ENCODE data around the gene ZPR1.
"Not testable (repeated sequence)": the region's sequence is repeated elsewhere in the genome, so short reads cannot be mapped to it uniquely, and the experiment has no call there.

ZPR1 gene

DNA sequence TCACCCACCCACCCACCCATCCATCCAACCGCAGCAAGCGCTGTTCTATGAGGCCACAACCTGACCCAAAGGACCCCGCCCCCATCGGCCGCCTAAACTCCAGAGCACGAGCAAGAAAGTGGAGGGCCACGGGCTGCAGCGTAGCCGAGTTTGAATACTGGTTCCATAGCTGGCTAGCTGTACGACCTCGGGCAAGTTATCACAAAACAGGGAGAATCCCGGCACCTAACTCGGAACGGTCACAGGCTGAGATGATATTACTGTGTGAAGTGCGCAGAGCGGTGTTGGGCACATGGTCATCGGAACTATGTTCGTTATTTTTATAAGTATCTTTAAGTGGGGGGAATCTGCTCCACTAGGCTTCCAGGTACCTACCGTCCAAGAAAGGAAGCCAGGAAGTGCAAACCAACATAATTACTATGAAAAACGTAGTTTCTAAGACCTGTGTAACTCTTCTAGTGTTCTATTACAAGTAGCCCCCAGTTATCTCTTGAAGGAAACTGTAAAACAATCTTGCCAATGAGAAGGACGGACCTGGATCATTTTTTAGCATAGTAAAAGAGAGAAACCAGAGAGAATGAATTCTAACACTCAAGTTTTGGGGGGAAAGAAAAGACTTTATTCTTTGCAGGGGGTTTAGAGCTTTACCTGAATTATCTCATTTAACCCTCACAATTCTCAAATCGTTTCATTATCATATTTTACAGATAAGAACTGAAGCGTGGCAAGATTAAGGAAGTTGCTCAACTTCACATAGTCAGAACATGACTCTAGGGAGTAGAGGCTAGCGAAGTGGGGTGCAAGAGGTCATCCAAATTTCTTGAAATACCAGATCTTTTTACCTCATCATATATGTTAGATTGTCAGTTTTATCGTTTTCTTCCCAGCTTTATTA, 14.4 kb downstream of the ZPR1 start:
- Histone ChIP-seq H3K4me1 (ENCODE audit: insufficient read depth, low read length) (peaks cover 23% of the 10 kb centered on the region), H3K9ac (ENCODE audit: low read length) (peak overlapping the region; percentile 30), H3K27ac (ENCODE audit: low read depth, low read length) (peak overlapping the region; percentile 49), H3K27me3 (ENCODE audit: control insufficient read depth in 1 of 2, insufficient read depth in 2 of 2, low read length in 2 of 2) (no peaks in the 10 kb centered on the region), H3K9me3 (ENCODE audit: low read length) (no peaks in the 10 kb centered on the region), H3K4me3 (ENCODE audit: low read depth in 1 of 2, low read length in 2 of 2) (peak overlapping the region; percentile 49 to 80), H3K36me3 (ENCODE audit: insufficient read depth, low read length) (peaks cover 16% of the 10 kb centered on the region)

DNA sequence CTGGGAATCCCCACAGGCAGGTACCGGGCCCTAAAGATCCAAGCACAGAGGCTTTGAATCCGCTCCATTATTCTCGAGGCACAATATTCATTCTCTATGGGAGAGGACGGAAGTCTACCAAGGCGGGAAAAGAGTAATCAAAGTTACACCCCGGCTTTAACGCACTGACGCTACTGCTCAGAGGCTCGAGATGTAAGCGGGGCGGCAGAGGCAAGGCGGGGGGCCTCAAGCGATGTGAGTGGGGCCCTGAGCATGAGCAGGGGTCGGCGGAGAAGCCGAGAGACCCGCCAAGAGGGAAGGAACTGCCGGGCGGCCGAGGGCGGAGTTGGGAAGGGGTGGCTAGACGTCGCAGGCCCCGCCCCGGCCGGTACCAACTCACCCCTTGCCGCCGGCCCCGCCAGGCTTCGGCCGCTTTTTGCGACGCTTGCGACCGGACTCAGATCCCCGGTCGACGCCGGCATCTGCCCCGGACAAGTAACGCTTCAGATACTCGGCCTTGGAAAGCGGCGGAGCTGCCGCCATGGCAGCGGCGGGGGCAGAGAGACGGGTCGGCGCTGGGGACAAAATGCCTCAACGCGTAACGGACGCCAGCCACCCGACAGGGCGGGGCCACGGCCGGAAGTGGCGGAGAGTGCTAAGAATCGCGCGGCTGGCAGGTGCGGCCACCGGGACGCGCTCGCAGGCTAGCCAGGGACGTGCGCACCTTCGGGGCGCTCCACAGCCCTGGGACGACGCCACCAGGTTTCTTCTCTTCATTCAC, 15.2 kb downstream of the ZPR1 start, which contains the start of gene BUD13:
Gene BUD13 (minus strand): TSS at position 545 of the 760 bp plus-strand sequence. CDS start 23 bp downstream, at position 522.
- H3K27ac ChIP-seq (ENCODE audit: low read depth, low read length), result peak within 1 kb of the TSS; percentile 94
- H3K27me3 ChIP-seq (ENCODE audit: control insufficient read depth in 1 of 2, insufficient read depth in 2 of 2, low read length in 2 of 2), result no peaks in the 10 kb centered on the region
- peak within 1 kb of the TSS; percentile 80 to 93 for H3K4me3 ChIP-seq (ENCODE audit: low read depth in 1 of 2, low read length in 2 of 2)
- H3K4me1 ChIP-seq (ENCODE audit: insufficient read depth, low read length), result peaks cover 23% of the 10 kb centered on the region
- H3K9me3 ChIP-seq (ENCODE audit: low read length), result no peaks in the 10 kb centered on the region
- H3K36me3 ChIP-seq (ENCODE audit: insufficient read depth, low read length), result peaks cover 8% of the 10 kb centered on the region
- peak within 1 kb of the TSS; percentile 74 for H3K9ac ChIP-seq (ENCODE audit: low read length)

DNA sequence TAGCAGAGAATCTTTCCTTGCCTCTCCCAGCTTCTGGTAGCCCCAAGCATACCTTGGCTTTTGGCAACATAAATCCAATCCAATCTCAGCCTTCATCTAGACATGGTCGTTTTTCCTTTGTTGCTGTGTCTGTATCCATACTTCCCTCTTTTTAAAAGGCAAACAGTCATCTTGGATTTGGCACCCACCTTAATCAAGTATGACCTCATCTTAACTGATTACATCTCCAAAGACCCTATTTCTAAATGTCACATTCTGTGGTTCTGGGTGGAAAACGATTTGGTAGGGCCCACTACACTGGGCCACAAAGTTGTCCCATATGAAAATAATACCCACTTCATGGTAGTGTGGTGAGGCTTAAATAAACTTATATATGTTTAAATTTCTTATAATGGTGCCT, 15.9 kb downstream of the ZPR1 start:
- Histone ChIP-seq H3K27me3 (ENCODE audit: control insufficient read depth in 1 of 2, insufficient read depth in 2 of 2, low read length in 2 of 2) (no peaks in the 10 kb centered on the region), H3K36me3 (ENCODE audit: insufficient read depth, low read length) (peaks cover 6% of the 10 kb centered on the region), H3K4me3 (ENCODE audit: low read depth in 1 of 2, low read length in 2 of 2) (peak overlapping the region; percentile 80 to 93), H3K9me3 (ENCODE audit: low read length) (no peaks in the 10 kb centered on the region), H3K9ac (ENCODE audit: low read length) (peak overlapping the region; percentile 74), H3K4me1 (ENCODE audit: insufficient read depth, low read length) (peaks cover 23% of the 10 kb centered on the region), H3K27ac (ENCODE audit: low read depth, low read length) (no peak overlapping the region)

DNA sequence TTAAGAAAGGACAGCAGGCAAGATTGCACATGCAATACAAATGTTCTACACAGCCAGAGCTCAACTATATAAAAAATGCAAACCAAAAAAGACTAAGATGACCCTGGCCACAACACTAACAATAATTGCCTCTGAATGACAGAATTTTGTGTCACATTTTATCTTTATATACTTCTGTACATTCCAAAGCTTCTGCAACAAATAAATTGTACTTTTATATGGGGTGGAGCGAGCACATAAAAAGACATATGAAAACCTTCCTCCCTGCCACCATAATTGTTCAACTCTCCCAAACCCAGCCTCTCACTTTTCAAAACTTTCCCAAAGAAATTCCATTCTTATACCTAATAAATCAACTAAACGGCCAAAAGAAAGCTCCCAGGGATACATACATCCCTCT, 25.7 kb downstream of the ZPR1 start:
- no peak overlapping the region for H3K27ac ChIP-seq (ENCODE audit: low read depth, low read length)
- no peaks in the 10 kb centered on the region for H3K27me3 ChIP-seq (ENCODE audit: control insufficient read depth in 1 of 2, insufficient read depth in 2 of 2, low read length in 2 of 2)
- H3K4me3 ChIP-seq (ENCODE audit: low read depth in 1 of 2, low read length in 2 of 2), result no peak overlapping the region
- H3K36me3 ChIP-seq (ENCODE audit: insufficient read depth, low read length), result peaks cover 65% of the 10 kb centered on the region
- H3K9ac ChIP-seq (ENCODE audit: low read length), result no peak overlapping the region
- H3K4me1 ChIP-seq (ENCODE audit: insufficient read depth, low read length), result no peaks in the 10 kb centered on the region
- no peaks in the 10 kb centered on the region for H3K9me3 ChIP-seq (ENCODE audit: low read length)

DNA sequence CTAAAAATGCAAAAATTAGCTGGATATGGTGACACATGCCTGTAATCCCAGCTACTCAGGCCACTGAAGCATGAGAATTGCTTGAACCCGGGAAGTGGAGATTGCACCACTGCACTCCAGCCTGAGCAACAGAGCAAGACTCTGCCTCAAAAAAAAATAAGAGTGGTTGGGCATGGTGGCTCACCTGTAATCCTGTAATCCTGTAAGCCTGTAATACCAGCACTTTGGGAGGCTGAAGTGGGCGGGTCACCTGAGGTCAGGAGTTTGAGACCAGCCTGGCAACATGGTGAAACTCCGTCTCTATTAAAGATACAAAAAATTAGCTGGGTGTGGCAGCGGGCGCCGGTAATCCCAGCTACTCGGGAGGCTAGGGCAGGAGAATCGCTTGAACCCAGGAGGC, 31.8 kb downstream of the ZPR1 start:
- not testable (repeated sequence) for H3K27me3 ChIP-seq (ENCODE audit: control insufficient read depth in 1 of 2, insufficient read depth in 2 of 2, low read length in 2 of 2); H3K27ac ChIP-seq (ENCODE audit: low read depth, low read length); H3K9me3 ChIP-seq (ENCODE audit: low read length); H3K4me3 ChIP-seq (ENCODE audit: low read depth in 1 of 2, low read length in 2 of 2); H3K9ac ChIP-seq (ENCODE audit: low read length); H3K4me1 ChIP-seq (ENCODE audit: insufficient read depth, low read length)
- H3K36me3 ChIP-seq (ENCODE audit: insufficient read depth, low read length), result peaks cover 72% of the 10 kb centered on the region

DNA sequence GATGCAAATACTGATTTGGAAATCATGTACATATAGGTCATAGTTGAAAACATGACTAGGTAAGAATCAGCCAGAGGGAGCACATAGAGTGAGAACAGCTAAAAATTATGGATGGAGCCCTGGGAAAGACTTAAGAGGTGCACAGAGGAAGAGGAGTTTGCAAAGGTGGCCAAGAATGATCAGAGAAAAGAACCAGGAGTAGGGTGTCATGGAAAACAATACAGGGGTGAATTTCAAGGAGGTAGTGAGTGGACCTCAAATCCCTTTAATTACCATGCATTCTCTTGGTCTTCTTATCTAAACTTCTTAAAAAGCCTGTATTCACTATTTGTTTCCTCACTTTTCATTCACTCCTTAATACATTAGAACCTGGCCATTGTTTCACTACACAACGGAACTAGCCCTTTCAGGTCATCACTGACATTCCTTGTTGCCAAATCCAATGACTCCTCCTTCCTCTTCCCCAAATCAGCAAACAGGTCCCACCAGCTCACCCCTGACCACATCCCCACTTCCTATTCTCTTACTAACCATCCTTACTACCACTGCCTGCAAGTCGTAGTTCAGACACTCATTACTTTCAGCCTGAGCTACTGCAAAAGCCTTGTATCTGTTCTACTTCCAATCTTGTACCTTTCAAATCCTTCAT, 37.6 kb downstream of the ZPR1 start:
- Histone ChIP-seq H3K27ac (ENCODE audit: low read depth, low read length) (no peak overlapping the region), H3K36me3 (ENCODE audit: insufficient read depth, low read length) (peaks cover 54% of the 10 kb centered on the region), H3K4me3 (ENCODE audit: low read depth in 1 of 2, low read length in 2 of 2) (no peak overlapping the region), H3K9ac (ENCODE audit: low read length) (no peak overlapping the region), H3K27me3 (ENCODE audit: control insufficient read depth in 1 of 2, insufficient read depth in 2 of 2, low read length in 2 of 2) (no peaks in the 10 kb centered on the region), H3K9me3 (ENCODE audit: low read length) (no peaks in the 10 kb centered on the region), H3K4me1 (ENCODE audit: insufficient read depth, low read length) (no peaks in the 10 kb centered on the region)

DNA sequence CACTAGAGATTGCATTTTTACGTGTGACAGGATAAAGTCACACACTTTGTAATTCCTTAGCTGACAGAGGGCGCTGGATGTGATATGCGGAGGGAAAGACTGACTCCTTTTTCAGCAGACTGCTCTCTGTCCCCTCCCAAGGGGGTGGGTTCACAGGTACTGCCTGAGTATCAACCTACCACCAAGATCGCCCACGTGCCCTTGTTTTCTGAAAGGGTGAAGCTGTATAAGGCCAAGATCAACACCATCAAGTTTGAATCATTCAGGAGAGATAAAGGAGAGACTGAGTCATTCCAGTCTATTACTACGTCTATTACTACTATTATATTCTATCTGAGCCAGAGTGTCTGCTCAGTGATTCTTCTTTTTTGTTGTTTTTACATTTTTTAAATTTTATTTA, 45.7 kb downstream of the ZPR1 start:
- H3K36me3 ChIP-seq (ENCODE audit: insufficient read depth, low read length), result peaks cover 6% of the 10 kb centered on the region
- H3K4me3 ChIP-seq (ENCODE audit: low read depth in 1 of 2, low read length in 2 of 2), result no peak overlapping the region
- no peak overlapping the region for H3K9ac ChIP-seq (ENCODE audit: low read length)
- no peaks in the 10 kb centered on the region for H3K27me3 ChIP-seq (ENCODE audit: control insufficient read depth in 1 of 2, insufficient read depth in 2 of 2, low read length in 2 of 2)
- no peaks in the 10 kb centered on the region for H3K4me1 ChIP-seq (ENCODE audit: insufficient read depth, low read length)
- no peak overlapping the region for H3K27ac ChIP-seq (ENCODE audit: low read depth, low read length)
- H3K9me3 ChIP-seq (ENCODE audit: low read length), result no peaks in the 10 kb centered on the region

DNA sequence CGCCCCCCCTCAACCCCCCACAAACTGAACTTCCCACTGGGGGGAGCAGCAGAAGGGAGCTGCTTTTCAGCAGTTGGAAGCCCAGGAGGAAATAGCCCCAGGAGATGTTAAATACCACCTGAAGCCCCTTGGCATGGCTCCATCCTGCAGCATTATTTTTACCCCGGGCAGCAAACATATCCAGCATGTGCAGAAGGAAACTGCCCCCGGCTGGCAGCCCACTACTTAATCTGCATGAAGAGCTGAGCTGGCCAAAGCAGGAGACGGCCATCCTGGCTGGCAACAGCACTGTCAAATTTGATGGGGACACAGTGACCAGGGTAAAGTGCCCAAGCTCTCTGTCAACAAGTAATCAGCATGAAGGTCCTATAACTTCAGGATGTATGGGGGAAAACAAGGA, 47.1 kb downstream of the ZPR1 start:
- H3K9me3 ChIP-seq (ENCODE audit: low read length), result no peaks in the 10 kb centered on the region
- H3K4me3 ChIP-seq (ENCODE audit: low read depth in 1 of 2, low read length in 2 of 2), result no peak overlapping the region
- H3K36me3 ChIP-seq (ENCODE audit: insufficient read depth, low read length), result no peaks in the 10 kb centered on the region
- no peak overlapping the region for H3K27ac ChIP-seq (ENCODE audit: low read depth, low read length)
- H3K9ac ChIP-seq (ENCODE audit: low read length), result no peak overlapping the region
- no peaks in the 10 kb centered on the region for H3K27me3 ChIP-seq (ENCODE audit: control insufficient read depth in 1 of 2, insufficient read depth in 2 of 2, low read length in 2 of 2)
- no peaks in the 10 kb centered on the region for H3K4me1 ChIP-seq (ENCODE audit: insufficient read depth, low read length)

DNA sequence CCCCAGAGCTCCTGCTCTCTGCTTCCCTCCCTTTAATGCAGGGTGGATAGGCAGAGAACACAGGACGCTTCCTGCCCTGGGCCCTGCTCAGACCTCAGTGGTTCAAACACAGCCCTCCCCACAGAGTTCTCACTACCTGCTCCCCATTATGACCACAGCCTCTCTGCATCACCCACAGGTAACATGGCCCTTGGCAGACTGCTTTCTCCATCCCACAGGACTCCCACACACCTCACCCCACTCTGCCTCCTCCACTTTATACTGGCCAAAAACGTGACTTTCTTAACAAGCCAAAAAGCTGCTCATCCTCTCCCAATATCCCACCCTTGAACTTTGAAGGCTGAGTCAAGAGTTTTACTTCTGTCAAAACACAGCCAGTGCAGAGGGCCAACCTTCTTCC, 48.8 kb downstream of the ZPR1 start:
- no peaks in the 10 kb centered on the region for H3K4me1 ChIP-seq (ENCODE audit: insufficient read depth, low read length)
- H3K27ac ChIP-seq (ENCODE audit: low read depth, low read length), result no peak overlapping the region
- H3K27me3 ChIP-seq (ENCODE audit: control insufficient read depth in 1 of 2, insufficient read depth in 2 of 2, low read length in 2 of 2), result no peaks in the 10 kb centered on the region
- H3K9ac ChIP-seq (ENCODE audit: low read length), result no peak overlapping the region
- H3K36me3 ChIP-seq (ENCODE audit: insufficient read depth, low read length), result no peaks in the 10 kb centered on the region
- no peak overlapping the region for H3K4me3 ChIP-seq (ENCODE audit: low read depth in 1 of 2, low read length in 2 of 2)
- no peaks in the 10 kb centered on the region for H3K9me3 ChIP-seq (ENCODE audit: low read length)

DNA sequence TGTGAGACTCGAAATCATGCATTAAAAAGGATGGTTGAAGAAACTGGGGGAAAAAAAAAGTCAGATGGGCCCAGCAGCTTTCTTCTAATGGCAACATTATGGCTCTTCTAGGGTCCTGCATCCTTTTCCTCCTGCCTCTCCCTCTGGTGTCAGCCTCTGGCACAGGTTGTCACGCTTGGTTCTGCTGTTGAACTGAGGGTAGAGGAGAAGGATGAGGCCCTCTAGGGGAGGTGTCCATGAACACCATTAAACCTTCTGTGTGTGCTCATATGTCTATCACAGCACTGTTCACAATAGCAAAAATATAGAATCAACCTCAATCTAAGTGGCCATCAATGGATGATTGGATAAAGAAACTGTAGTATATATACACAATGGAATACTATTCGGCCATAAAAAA, 51.1 kb downstream of the ZPR1 start:
- no peak overlapping the region for H3K4me3 ChIP-seq (ENCODE audit: low read depth in 1 of 2, low read length in 2 of 2)
- H3K9me3 ChIP-seq (ENCODE audit: low read length), result no peaks in the 10 kb centered on the region
- H3K27ac ChIP-seq (ENCODE audit: low read depth, low read length), result no peak overlapping the region
- H3K4me1 ChIP-seq (ENCODE audit: insufficient read depth, low read length), result no peaks in the 10 kb centered on the region
- H3K9ac ChIP-seq (ENCODE audit: low read length), result no peak overlapping the region
- H3K27me3 ChIP-seq (ENCODE audit: control insufficient read depth in 1 of 2, insufficient read depth in 2 of 2, low read length in 2 of 2), result peaks cover 0 to 6% of the 10 kb centered on the region in 2 donors
- no peaks in the 10 kb centered on the region for H3K36me3 ChIP-seq (ENCODE audit: insufficient read depth, low read length)

DNA sequence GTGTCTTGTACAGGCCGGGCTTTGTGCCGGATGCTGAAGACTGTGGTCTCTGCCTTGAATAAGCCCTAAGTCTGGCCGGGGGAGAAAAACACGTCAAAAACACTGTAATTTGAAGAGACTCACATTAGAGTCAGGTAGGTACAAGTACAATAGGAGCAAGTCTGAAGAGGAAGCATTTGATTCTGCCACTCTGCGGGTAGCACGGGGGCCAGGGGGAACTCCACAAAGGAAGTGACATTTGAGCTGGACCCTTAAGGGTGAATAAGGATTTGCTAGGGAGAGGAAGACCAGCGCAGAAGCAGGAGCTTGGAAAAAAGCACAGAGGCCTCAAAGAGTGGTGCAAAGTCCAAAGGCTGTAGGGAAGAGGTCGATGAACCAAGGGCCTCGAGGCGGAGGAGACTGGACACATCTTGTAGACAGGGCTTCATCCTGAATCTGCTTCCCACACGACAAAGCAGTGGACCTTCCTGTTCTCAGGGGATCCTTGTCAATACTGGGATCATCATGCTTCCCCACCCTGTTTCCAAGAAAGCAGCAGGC, 53.8 kb downstream of the ZPR1 start:
- no peaks in the 10 kb centered on the region for H3K9me3 ChIP-seq (ENCODE audit: low read length)
- no peak overlapping the region for H3K9ac ChIP-seq (ENCODE audit: low read length)
- H3K27me3 ChIP-seq (ENCODE audit: control insufficient read depth in 1 of 2, insufficient read depth in 2 of 2, low read length in 2 of 2), result peaks cover 0 to 22% of the 10 kb centered on the region in 2 donors
- no peak overlapping the region for H3K27ac ChIP-seq (ENCODE audit: low read depth, low read length)
- no peaks in the 10 kb centered on the region for H3K4me1 ChIP-seq (ENCODE audit: insufficient read depth, low read length)
- no peak overlapping the region for H3K4me3 ChIP-seq (ENCODE audit: low read depth in 1 of 2, low read length in 2 of 2)
- H3K36me3 ChIP-seq (ENCODE audit: insufficient read depth, low read length), result no peaks in the 10 kb centered on the region

Data from muscle layer of colon (tissue), 2 donors.